Testis (tissue), 2 donors: ENCODE data around the gene SESN3.

Experiments
- CTCF ChIP-seq, 3 experiments: fragments of 450-650 bp in 2 of 3; fragments of 200-600 bp in 1 of 3; sonication (generic) in 1 of 3; IDR thresholded peaks; one replicate each; pipeline ENCODE4 v1.5.1; 2016 to 2019; ENCODE audit warnings: antibody characterized with exemption in 3 of 3, mild to moderate bottlenecking in 2 of 3, moderate library complexity in 1 of 3
- POLR2A ChIP-seq: fragments of 450-650 bp; IDR thresholded peaks from one replicate; pipeline ENCODE4 v1.6.1; 2017; ENCODE audit warnings: antibody characterized with exemption, mild to moderate bottlenecking, moderate library complexity

- TF ChIP-seq POLR2A (no peak), CTCF (IDR thresholded peaks at IDR 0.05) (no peak)
Observed at GRCh38 chr11:95248666-95249467, 17.9 kb upstream of the SESN3 start.
